HG03460 (cell line): ENCODE results near the gene NPY2R.

Source experiments
- ATAC-seq: cut with Tn5 transposase; IDR thresholded peaks from one replicate; pipeline ENCODE4 v1.9.1; 2021; ENCODE audit not compliant: unreplicated experiment

NPY2R gene

GRCh38 chr4:155248002-155248896, 39.8 kb downstream of the NPY2R start:
- ATAC-seq: no peak

DNA sequence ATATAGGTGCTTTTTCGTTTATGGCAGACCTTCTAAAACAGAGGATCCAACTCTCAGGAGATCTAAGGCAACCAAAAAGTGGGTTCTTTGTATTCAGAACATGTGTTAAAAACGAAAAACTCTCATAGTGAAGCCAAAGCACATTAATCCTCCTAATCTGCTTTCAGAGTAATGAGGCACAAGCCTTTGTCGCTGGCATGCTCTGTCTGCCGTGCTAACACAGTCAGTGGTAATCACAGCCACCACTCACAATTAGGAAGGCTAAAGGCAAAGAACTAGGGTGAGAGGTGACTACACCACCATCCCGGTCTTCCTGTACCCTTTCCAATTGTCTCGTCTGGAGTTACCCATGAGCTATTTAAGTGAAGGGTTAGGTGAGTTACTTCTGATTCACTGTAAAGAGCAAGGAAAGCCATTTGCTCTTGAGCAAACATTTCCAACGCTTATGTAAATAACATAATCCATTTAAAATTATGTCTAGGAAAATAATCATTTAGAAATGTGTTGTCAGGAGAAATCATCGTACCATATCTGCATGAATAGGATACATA, 40.7 kb downstream of the NPY2R start:
- no peak for ATAC-seq

DNA sequence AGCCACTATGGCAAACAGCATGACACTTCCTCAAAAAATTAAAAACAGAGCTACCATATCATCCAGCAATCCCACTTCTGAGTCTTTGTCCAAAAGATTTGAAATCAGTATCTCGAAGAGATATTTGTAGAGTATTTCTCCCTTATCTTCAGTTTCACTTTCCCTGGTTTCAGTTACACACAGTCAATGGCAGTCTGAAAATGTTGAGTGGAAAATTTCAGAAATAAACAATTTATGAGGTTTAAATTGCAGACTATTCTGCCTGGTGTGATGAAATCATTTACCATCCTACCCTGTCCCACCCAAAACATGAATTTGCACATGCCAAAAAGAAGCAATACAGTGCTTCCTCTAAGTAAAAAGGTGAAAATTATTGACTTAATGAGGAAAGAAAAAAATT, 43.9 kb downstream of the NPY2R start:
- no peak for ATAC-seq

GRCh38 chr4:155263480-155263879, 55.0 kb downstream of the NPY2R start:
- no peak for ATAC-seq

DNA sequence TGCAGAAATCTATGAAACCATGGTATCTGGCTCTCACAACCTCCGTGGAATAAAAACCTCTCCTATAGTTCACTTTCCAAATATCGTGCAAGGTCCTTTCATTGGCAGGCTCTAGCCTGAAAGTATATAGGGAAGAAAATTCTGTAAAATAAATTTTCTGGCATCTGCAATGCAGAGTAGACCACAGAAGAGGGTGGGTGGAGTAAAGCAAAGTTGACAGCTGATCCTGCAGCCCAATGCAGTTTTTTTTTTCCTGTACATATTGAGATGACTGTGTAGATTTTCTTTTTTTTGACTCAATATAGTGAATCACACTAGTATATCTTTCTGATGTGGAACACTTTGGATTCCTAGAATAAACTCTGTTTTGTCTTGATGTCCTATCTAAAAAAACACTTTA, 56.7 kb downstream of the NPY2R start:
- no peak for ATAC-seq
